Measurements from ENCODE around the gene ARL15. TPM values are rescaled to one million over a fixed set of nuclear protein-coding genes. Genes with fewer than 3 reads are reported as not detected.

Gene ARL15
- total and polyA plus RNA-seq, 9 of the 15 experiments (the other 6 are each of a cell fraction or from before 2014, with no cell fraction given) = 18.5 to 80.4 (median 57.0) TPM

DNA sequence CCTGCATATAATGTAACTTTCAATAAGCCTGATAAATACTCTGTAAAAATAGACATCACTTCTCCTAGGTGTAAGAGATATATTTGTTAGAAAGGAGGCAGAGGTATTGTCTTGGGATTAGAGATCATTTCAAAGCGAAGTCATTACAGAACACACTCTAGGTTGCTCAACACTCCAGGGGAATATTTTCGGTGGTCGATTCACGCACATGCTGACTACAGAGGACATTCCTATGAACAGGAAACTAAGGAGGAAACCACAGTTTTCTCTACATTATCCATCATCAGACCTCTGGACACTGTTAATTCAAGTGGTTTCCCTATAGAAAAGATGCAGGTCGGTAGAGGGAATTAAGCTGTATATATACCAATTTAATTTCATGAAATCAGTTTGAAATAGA is 379.9 kb downstream of the ARL15 start:
- Histone ChIP-seq H3K27me3 (ENCODE audit: control insufficient read depth in 2 of 2, insufficient read depth in 2 of 2, low read length in 2 of 2) (no peaks in the 10 kb centered on the region), H3K36me3 (ENCODE audit: control insufficient read depth, insufficient read depth, low read length) (no peaks in the 10 kb centered on the region), H3K9me1 (ENCODE audit: control insufficient read depth, insufficient read depth, low read length) (no peaks in the 10 kb centered on the region), H3K4me1 (replicated peaks in 1 of 2; ENCODE audit: control insufficient read depth in 2 of 2, insufficient read depth in 2 of 2, low read length in 2 of 2) (no peaks in the 10 kb centered on the region), H3K4me2 (ENCODE audit: insufficient read depth, low read length) (no peak overlapping the region), H3K9ac (ENCODE audit: insufficient read depth in 1 of 2, low read depth in 2 of 2, low read length in 2 of 2) (no peak overlapping the region), H3K79me2 (ENCODE audit: control insufficient read depth, insufficient read depth, low read length) (no peaks in the 10 kb centered on the region), H4K20me1 (replicated peaks; ENCODE audit: control insufficient read depth, insufficient read depth, low read length) (0 out of 2 replicates have a peak, but pooled peaks cover 4% of the 10 kb centered on the region), H3K4me3 (no peak overlapping the region), H2AFZ (ENCODE audit: low read depth, low read length) (no peak overlapping the region), H3K27ac (ENCODE audit: extremely low read depth, low read depth, low read length) (no peak overlapping the region), H3K9me3 (replicated peaks; ENCODE audit: control insufficient read depth, insufficient read depth, low read depth, low read length) (no peaks in the 10 kb centered on the region)
- BruUV-seq (replicated peaks) = no TSS peak
- no peak for DNase-seq (ENCODE audit: extremely low read depth in 1 of 4, low spot score in 3 of 4)
- FAIRE-seq = no peak
- no peak for TF ChIP-seq RFX1 (IDR thresholded peaks at IDR 0.05)
- no peak for TF ChIP-seq ATF1 (CRISPR knock-in tag; IDR thresholded peaks at IDR 0.05)
- TF ChIP-seq ATF1 (tag; IDR thresholded peaks at IDR 0.05) = no peak
- TF ChIP-seq ZNF263 (CRISPR knock-in tag; IDR thresholded peaks at IDR 0.05; ENCODE audit: borderline replicate concordance) = no peak
- no peak for TF ChIP-seq CTBP1 (IDR thresholded peaks at IDR 0.05; ENCODE audit: borderline replicate concordance)
- TF ChIP-seq ETS2 (tag; IDR thresholded peaks at IDR 0.05; ENCODE audit: borderline replicate concordance, poor library complexity, severe bottlenecking) = no peak
- TF ChIP-seq CEBPG (CRISPR knock-in tag; IDR thresholded peaks at IDR 0.05) = no peak
- no peak for TF ChIP-seq CEBPG (tag; conservative IDR thresholded peaks at IDR 0.05 in 1 of 2, IDR thresholded peaks at IDR 0.05 in 1 of 2)
- no peak for TF ChIP-seq SRSF7 (optimal IDR thresholded peaks at IDR 0.05; ENCODE audit: low read depth, low read length)
- TF ChIP-seq ZNF561 (CRISPR knock-in tag; conservative IDR thresholded peaks at IDR 0.05) = no peak
- TF ChIP-seq, protein P1, sequence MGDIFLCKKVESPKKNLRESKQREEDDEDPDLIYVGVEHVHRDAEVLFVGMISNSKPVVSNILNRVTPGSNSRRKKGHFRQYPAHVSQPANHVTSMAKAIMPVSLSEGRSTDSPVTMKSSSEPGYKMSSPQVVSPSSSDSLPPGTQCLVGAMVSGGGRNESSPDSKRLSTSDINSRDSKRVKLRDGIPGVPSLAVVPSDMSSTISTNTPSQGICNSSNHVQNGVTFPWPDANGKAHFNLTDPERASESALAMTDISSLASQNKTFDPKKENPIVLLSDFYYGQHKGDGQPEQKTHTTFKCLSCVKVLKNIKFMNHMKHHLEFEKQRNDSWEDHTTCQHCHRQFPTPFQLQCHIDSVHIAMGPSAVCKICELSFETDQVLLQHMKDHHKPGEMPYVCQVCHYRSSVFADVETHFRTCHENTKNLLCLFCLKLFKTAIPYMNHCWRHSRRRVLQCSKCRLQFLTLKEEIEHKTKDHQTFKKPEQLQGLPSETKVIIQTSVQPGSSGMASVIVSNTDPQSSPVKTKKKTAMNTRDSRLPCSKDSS (IDR thresholded peaks at IDR 0.05; ENCODE audit: low read depth, partially characterized antibody) = no peak
- no peak for TF ChIP-seq NFIC (IDR thresholded peaks at IDR 0.05)
- TF ChIP-seq, protein P2, sequence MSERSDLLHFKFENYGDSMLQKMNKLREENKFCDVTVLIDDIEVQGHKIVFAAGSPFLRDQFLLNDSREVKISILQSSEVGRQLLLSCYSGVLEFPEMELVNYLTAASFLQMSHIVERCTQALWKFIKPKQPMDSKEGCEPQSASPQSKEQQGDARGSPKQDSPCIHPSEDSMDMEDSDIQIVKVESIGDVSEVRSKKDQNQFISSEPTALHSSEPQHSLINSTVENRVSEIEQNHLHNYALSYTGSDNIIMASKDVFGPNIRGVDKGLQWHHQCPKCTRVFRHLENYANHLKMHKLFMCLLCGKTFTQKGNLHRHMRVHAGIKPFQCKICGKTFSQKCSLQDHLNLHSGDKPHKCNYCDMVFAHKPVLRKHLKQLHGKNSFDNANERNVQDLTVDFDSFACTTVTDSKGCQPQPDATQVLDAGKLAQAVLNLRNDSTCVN (CRISPR knock-in tag; IDR thresholded peaks at IDR 0.05) = no peak
- no peak for TF ChIP-seq LARP7 (IDR thresholded peaks at IDR 0.05)
- no peak for TF ChIP-seq DPF2 (IDR thresholded peaks at IDR 0.05)
- TF ChIP-seq SOX6 (IDR thresholded peaks at IDR 0.05) = no peak
- TF ChIP-seq, protein P3, sequence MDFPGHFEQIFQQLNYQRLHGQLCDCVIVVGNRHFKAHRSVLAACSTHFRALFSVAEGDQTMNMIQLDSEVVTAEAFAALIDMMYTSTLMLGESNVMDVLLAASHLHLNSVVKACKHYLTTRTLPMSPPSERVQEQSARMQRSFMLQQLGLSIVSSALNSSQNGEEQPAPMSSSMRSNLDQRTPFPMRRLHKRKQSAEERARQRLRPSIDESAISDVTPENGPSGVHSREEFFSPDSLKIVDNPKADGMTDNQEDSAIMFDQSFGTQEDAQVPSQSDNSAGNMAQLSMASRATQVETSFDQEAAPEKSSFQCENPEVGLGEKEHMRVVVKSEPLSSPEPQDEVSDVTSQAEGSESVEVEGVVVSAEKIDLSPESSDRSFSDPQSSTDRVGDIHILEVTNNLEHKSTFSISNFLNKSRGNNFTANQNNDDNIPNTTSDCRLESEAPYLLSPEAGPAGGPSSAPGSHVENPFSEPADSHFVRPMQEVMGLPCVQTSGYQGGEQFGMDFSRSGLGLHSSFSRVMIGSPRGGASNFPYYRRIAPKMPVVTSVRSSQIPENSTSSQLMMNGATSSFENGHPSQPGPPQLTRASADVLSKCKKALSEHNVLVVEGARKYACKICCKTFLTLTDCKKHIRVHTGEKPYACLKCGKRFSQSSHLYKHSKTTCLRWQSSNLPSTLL (IDR thresholded peaks at IDR 0.05) = no peak
- 56% methylated on average over 5 of the region's 5 CpGs for WGBS (ENCODE audit: insufficient coverage, low coverage, missing lambda C conversion rate)
- intact Hi-C loops (cut with micrococcal nuclease) (no loop called here), in situ Hi-C loops (cut with MboI) (no loop called here)
- ATAC-seq = no peak
- ChIA-PET CTCF (ENCODE audit: low intra/inter-chr PET ratio) (no interaction called here), POLR2A (interaction anchor here (0.9 to 1.2 kb wide), 2 partner anchors 11 to 12 kb away, joined by 3 to 4 read pairs; no protein-coding TSS in a partner anchor)

Data from K562 (cell line).